AG10803 (cell line): Measurements from ENCODE around the gene JAKMIP3.

ENCODE experiments used
- DNase-seq: peaks from one replicate; pipeline ENCODE4 v3.0.0; 2010; ENCODE audit warnings: low read depth
- H3K4me3 ChIP-seq: 2 replicates; pipeline ENCODE4 v1.5.1; 2011; ENCODE audit warnings: mild to moderate bottlenecking, low read length, control low read depth
- TF ChIP-seq, protein P1 (sequence below): conservative IDR thresholded peaks from 2 replicates; pipeline ENCODE4 v1.5.1; 2011; ENCODE audit warnings: mild to moderate bottlenecking, low read length, control low read depth, inconsistent platforms

The JAKMIP3 gene

DNA sequence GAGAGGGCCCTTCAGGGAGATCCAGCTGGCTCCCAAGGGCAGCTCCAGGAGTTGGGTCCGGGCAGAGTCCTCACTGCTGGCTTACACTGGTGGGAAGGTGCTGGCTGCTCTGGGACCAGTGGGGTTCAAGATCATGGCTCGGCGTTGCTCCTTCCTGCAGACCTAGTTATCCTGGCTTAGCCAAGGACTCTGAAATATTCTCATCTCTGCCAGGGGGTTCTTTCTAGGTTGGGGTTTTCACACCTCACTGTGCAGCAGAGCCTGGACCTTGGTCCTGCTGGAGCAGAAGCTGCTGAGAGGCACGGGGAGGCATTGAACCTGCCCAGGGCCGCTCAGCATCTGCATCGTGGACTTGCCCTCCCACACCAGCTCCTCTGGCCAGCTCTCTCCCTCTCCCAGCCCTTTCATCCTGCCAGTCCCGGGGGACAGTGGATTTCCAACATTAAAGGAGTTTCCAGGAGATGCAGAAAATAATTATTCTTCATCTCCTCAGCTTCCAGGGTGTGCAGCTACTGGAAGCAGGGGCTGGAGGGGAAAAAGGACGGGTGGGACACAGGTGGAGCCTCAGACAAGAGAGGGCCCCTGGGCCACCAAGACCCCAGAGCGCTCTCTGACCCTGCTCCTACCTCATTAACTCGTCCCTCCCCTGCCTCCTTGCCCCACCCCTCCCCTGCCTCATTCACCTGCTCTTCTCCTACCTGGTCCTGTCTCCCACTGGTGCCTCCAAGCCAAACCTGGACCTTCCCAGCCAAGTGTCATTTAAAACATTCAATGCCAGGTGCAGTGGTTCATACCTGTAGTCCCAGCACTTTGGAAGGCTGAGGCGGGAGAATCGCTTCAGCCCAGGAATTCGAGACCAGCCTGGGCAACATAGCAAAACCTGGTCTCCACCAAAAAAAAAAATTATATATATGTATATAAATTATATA is 42.5 kb downstream of the JAKMIP3 start:
- no peak for DNase-seq
- TF ChIP-seq, protein P1, sequence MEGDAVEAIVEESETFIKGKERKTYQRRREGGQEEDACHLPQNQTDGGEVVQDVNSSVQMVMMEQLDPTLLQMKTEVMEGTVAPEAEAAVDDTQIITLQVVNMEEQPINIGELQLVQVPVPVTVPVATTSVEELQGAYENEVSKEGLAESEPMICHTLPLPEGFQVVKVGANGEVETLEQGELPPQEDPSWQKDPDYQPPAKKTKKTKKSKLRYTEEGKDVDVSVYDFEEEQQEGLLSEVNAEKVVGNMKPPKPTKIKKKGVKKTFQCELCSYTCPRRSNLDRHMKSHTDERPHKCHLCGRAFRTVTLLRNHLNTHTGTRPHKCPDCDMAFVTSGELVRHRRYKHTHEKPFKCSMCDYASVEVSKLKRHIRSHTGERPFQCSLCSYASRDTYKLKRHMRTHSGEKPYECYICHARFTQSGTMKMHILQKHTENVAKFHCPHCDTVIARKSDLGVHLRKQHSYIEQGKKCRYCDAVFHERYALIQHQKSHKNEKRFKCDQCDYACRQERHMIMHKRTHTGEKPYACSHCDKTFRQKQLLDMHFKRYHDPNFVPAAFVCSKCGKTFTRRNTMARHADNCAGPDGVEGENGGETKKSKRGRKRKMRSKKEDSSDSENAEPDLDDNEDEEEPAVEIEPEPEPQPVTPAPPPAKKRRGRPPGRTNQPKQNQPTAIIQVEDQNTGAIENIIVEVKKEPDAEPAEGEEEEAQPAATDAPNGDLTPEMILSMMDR = no peak

DNA sequence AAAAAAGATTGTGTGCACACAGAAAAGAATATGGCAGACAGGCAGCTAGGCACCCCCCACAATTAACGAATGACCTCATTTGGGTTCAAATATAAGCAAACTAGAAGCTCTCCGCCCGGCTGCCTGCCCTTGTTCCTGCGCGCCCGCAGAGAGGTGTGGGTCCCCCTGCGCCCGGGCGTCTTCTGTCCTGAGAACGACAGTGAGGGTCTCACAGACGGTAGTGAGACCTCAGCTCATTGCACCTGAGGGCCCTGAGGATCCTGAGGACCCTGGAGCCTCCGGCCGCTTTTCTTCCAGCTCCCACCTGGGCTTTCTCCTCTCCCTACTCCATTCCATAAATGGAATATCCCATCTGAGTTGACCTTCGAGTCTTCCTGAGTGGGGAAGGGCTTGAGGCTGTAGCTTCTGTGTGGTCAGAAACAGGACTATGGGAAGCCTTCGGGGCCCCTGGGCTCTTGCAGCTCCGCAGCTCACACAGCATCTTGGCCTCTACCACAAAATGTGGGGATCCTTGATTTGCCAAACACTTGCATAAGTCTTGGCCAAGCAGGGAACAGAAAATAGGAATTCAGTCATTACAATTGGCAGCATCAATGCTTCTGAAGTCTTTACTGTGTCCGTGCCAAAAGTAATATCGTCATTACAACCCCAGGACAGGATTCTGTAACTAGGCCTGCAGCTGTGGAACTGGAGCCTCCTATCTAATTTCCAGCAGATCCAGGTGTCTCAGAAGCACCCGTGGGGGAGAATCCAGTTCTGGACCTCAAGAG is 43.8 kb downstream of the JAKMIP3 start:
- H3K4me3 ChIP-seq = no peak overlapping the region
- peak; percentile 56 for DNase-seq
- TF ChIP-seq, protein P1 = no peak

More for the DNA sequence above, 42.5 kb downstream of the JAKMIP3 start:
- H3K4me3 ChIP-seq = no peak overlapping the region

DNA sequence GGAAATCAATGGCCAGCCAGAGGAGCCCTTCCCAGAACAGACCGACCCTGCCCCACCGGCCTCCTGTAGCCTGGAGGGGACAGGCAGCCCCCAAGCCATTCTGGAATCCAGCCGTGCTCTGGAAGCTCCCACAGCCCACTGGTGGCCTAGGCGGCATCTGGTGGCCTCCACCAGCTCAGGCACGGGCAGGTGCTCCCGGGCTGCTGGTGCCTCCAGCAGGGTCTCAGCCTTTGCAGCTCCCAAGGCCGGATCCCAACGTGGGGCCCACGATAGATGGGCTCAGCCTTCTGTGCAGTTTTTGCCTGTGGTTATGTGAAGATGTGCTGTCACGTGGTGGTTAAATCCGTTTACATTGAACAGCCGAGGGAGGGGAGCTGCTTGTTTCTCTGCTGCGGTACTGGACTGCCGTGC is 44.4 kb downstream of the JAKMIP3 start:
- no peak overlapping the region for H3K4me3 ChIP-seq
- TF ChIP-seq, protein P1 = no peak
- no peak for DNase-seq

DNA sequence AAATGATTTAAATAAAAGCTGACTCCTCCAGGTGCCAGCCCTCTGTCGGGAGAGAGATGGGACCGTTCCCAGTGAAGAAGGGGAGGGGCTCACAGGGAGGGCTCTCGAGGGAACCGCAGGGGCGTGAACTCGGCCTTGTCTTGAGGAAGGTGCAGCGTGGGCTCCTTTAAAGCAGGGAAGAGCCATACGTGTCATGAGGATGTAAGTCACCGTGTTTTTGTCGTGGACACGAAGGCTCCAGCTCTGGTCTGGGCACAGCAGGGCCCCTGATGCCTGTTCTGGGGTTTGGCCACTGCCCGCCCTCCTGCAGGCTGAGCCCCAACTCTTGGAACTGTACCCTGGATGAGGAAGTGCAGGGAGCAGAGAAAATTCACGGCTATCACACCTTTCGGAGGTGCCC is 45.0 kb downstream of the JAKMIP3 start:
- TF ChIP-seq, protein P1 = no peak
- no peak for DNase-seq
- H3K4me3 ChIP-seq = no peak overlapping the region

DNA sequence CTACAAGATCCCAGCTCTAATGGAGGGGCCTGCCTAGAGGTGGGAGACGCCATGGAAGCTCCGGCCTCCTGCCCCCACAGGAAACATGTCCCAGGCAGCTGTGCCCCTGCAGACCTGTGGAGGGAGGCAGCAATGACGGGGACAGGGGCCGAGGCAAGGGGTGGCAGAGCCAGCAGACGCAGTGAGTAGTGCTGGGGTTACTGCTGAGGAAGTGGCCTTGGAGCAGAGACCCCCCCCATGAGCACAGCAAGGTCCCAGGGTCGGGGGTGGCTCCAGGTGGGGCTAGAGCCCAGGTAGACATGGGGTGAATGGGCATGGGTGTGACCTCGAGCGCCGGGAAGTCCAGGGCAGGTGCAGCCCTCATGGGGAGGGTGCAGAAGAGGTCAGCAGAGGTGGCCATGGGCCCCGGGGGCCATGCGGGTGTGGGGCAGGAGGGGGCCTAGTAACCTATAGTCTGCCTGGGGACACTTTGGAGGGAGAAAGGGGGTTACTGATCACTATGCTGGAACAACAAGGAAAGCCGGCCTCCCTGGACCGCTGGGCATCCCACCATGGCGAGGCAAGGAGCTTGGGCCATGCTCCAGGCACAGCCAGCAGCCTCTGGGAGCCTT is 45.5 kb downstream of the JAKMIP3 start:
- no peak overlapping the region for H3K4me3 ChIP-seq
- TF ChIP-seq, protein P1 = no peak
- no peak for DNase-seq

DNA sequence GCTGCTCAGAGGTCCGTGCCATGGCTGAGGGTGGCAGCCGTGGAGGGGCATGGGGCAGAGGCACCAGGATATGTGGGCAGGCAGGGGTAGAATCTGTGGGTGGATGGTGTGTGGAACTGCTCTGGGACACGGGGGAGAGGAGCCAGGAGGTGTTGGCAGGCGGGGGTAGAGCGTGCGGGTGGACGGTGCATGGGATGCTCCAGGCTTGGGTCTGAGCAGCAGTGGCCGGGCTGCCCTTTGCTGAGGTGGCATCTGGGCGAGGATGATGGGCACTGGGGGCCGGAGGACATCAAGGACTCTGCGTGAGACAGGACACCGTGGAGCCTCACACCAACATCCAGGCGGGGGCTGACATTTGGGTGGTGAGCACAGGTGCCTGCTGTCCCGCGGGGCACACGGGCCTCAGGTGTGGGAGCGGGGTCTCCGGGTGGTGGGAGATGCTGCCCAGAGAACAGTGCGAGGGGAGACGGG is 46.2 kb downstream of the JAKMIP3 start:
- no peak for DNase-seq
- TF ChIP-seq, protein P1 = no peak
- H3K4me3 ChIP-seq = no peak overlapping the region
